HG02943 (cell line): ENCODE measurements around the gene ADARB2.

Experiments
- ATAC-seq: cut with Tn5 transposase; IDR thresholded peaks from one replicate; pipeline ENCODE4 v1.9.1; 2021; ENCODE audit warnings: mild to moderate bottlenecking, low read depth, moderate library complexity; ENCODE audit not compliant: unreplicated experiment

ADARB2 gene

GRCh38 chr10:1191752-1192151 lies 545.6 kb downstream of the ADARB2 start:
- ATAC-seq = no peak

GRCh38 chr10:1190791-1191490 lies 546.4 kb downstream of the ADARB2 start:
- no peak for ATAC-seq

- ATAC-seq = no peak
Observed at GRCh38 chr10:1190052-1190395, 547.3 kb downstream of the ADARB2 start.

GRCh38 chr10:1189166-1190051 lies 547.9 kb downstream of the ADARB2 start:
- ATAC-seq = no peak

- ATAC-seq = no peak
Observed at GRCh38 chr10:1188558-1189135, 548.7 kb downstream of the ADARB2 start.

GRCh38 chr10:1187855-1188557 lies 549.3 kb downstream of the ADARB2 start:
- no peak for ATAC-seq

- no peak for ATAC-seq
Observed at GRCh38 chr10:1187151-1187854, 550.0 kb downstream of the ADARB2 start.

GRCh38 chr10:1186683-1186990 lies 550.7 kb downstream of the ADARB2 start:
- ATAC-seq = no peak

GRCh38 chr10:1185911-1186682 lies 551.2 kb downstream of the ADARB2 start:
- ATAC-seq = no peak

- no peak for ATAC-seq
Observed at GRCh38 chr10:1184541-1185430, 552.5 kb downstream of the ADARB2 start.

- no peak for ATAC-seq
Observed at GRCh38 chr10:1183701-1184100, 553.6 kb downstream of the ADARB2 start.

GRCh38 chr10:1183033-1183396 lies 554.3 kb downstream of the ADARB2 start:
- ATAC-seq = no peak

GRCh38 chr10:1182280-1183032 lies 554.9 kb downstream of the ADARB2 start:
- ATAC-seq = no peak

GRCh38 chr10:1180836-1181235 lies 556.5 kb downstream of the ADARB2 start:
- no peak for ATAC-seq

- ATAC-seq = no peak
Observed at GRCh38 chr10:1180071-1180730, 557.1 kb downstream of the ADARB2 start.

GRCh38 chr10:1179346-1180070 lies 557.8 kb downstream of the ADARB2 start:
- no peak for ATAC-seq

- ATAC-seq = no peak
Observed at GRCh38 chr10:1178506-1178905, 558.8 kb downstream of the ADARB2 start.
